ENCODE measurements around the gene MCC. TPM values are rescaled to one million over a fixed set of nuclear protein-coding genes. Genes with fewer than 3 reads are reported as not detected.

MCC gene
- polyA plus RNA-seq, 4 donors = 0.45 to 3.5 (median 1.6) TPM

GRCh38 chr5:113270086-113270485 lies 218.2 kb downstream of the MCC start:
- DNase-seq (no peak), FAIRE-seq (no peak)
- Histone ChIP-seq H3K36me3 (ENCODE audit: control insufficient read depth in 3 of 3, insufficient read depth in 2 of 3, low read depth in 1 of 3, low read length in 3 of 3) (no peaks in the 10 kb centered on the region), H3K27me3 (ENCODE audit: control insufficient read depth in 3 of 3, insufficient read depth in 3 of 3, low read length in 3 of 3) (no peaks in the 10 kb centered on the region), H3K27ac (ENCODE audit: low read depth in 1 of 3, low read length in 2 of 3) (no peak overlapping the region), H3K9me3 (ENCODE audit: control insufficient read depth in 2 of 2, insufficient read depth in 1 of 2, low read depth in 1 of 2, low read length in 1 of 2) (no peaks in the 10 kb centered on the region), H3K4me1 (ENCODE audit: control insufficient read depth in 3 of 3, insufficient read depth in 2 of 3, low read depth in 1 of 3, low read length in 2 of 3) (no peaks in the 10 kb centered on the region), H3K4me3 (ENCODE audit: low read depth in 1 of 3, low read length in 3 of 3) (no peak overlapping the region)
- 88 to 92% (median 89%) methylated on average over 5 of the region's 5 CpGs for WGBS, 3 donors

DNA sequence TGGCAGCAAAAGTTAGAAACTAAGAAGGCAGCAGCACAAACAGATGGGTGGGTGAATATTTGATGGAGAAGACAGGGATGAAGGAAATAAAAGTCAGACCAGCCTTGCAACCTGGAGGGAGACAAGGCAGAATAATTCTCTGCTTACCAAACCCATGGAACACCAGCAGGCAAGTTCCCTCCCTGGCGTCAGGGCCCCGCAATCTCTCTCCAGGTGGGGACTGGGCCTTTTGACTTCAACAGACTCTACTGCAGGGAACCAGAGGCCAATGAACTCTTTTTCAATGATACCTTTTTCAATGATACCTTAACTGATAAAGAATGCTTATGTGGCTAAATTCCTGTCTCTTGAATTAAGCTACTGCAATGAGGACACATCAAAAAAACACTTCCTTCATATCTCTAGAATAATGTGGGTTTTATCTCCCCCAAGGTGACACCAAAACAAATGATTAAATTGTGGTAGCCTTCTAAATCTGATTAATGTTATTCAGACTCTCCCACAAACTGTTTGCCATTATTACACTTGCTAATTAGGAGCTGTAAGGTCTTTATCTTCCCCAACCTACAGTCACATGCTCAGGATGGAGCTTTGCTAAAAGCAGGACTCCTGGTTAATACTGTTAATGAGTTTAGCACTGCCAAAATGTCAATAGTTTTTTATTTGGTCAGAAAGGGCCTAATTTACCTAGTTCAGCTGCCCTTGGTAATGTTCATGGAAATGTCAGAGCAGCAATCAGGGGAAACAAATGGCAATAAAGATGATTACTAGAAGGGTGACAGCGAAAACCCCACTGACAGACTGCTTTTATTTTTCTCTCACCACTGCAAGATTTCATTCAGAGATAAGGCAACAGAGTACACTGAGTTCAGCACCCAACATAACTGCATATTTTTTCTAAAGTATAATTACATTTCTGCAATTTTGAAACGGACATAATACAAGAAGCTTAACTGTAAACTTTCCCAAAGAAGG lies 218.9 kb downstream of the MCC start:
- no peak overlapping the region for H3K4me3 ChIP-seq (ENCODE audit: low read depth in 1 of 3, low read length in 3 of 3)
- 67 to 73% (median 69%) methylated on average over 4 of the region's 4 CpGs for WGBS, 3 donors
- H3K9me3 ChIP-seq (ENCODE audit: control insufficient read depth in 2 of 2, insufficient read depth in 1 of 2, low read depth in 1 of 2, low read length in 1 of 2) = no peaks in the 10 kb centered on the region
- H3K27ac ChIP-seq (ENCODE audit: low read depth in 1 of 3, low read length in 2 of 3) = no peak overlapping the region
- H3K4me1 ChIP-seq (ENCODE audit: control insufficient read depth in 3 of 3, insufficient read depth in 2 of 3, low read depth in 1 of 3, low read length in 2 of 3) = no peaks in the 10 kb centered on the region
- H3K36me3 ChIP-seq (ENCODE audit: control insufficient read depth in 3 of 3, insufficient read depth in 2 of 3, low read depth in 1 of 3, low read length in 3 of 3) = no peaks in the 10 kb centered on the region
- DNase-seq (no peak), FAIRE-seq (no peak)
- no peaks in the 10 kb centered on the region for H3K27me3 ChIP-seq (ENCODE audit: control insufficient read depth in 3 of 3, insufficient read depth in 3 of 3, low read length in 3 of 3)

DNA sequence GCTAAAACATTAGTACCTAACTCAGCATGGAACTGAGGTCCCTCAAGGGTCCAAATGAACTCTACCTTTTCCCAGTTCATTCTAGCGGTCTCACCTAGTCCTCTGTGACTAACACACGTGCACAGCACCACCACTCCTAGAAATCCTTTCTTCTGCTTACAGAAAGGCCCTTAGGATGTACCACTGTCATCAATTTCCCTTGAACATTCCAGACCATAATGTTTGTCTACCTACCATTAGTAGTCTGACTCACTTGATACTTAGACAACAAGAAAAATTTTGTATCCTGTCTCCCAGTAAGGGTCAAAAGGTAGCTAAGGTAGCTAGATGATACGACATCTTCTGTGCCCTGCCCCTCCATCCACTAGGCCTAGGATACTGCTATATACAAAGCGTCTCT lies 220.0 kb downstream of the MCC start:
- H3K4me3 ChIP-seq (ENCODE audit: low read depth in 1 of 3, low read length in 3 of 3) = no peak overlapping the region
- DNase-seq = no peak
- WGBS, 3 donors = 75 to 92% (median 83%) methylated on average over 4 of the region's 4 CpGs
- H3K27ac ChIP-seq (ENCODE audit: low read depth in 1 of 3, low read length in 2 of 3) = no peak overlapping the region
- FAIRE-seq = no peak
- no peaks in the 10 kb centered on the region for H3K27me3 ChIP-seq (ENCODE audit: control insufficient read depth in 3 of 3, insufficient read depth in 3 of 3, low read length in 3 of 3)
- H3K36me3 ChIP-seq (ENCODE audit: control insufficient read depth in 3 of 3, insufficient read depth in 2 of 3, low read depth in 1 of 3, low read length in 3 of 3) = no peaks in the 10 kb centered on the region
- no peaks in the 10 kb centered on the region for H3K9me3 ChIP-seq (ENCODE audit: control insufficient read depth in 2 of 2, insufficient read depth in 1 of 2, low read depth in 1 of 2, low read length in 1 of 2)
- no peaks in the 10 kb centered on the region for H3K4me1 ChIP-seq (ENCODE audit: control insufficient read depth in 3 of 3, insufficient read depth in 2 of 3, low read depth in 1 of 3, low read length in 2 of 3)

GRCh38 chr5:113267361-113267900 lies 220.8 kb downstream of the MCC start:
- H3K27ac ChIP-seq (ENCODE audit: low read depth in 1 of 3, low read length in 2 of 3) = no peak overlapping the region
- FAIRE-seq = no peak
- no peaks in the 10 kb centered on the region for H3K9me3 ChIP-seq (ENCODE audit: control insufficient read depth in 2 of 2, insufficient read depth in 1 of 2, low read depth in 1 of 2, low read length in 1 of 2)
- no peaks in the 10 kb centered on the region for H3K4me1 ChIP-seq (ENCODE audit: control insufficient read depth in 3 of 3, insufficient read depth in 2 of 3, low read depth in 1 of 3, low read length in 2 of 3)
- 74 to 85% (median 78%) methylated on average over 6 of the region's 6 CpGs for WGBS, 3 donors
- H3K36me3 ChIP-seq (ENCODE audit: control insufficient read depth in 3 of 3, insufficient read depth in 2 of 3, low read depth in 1 of 3, low read length in 3 of 3) = no peaks in the 10 kb centered on the region
- DNase-seq = no peak
- no peak overlapping the region for H3K4me3 ChIP-seq (ENCODE audit: low read depth in 1 of 3, low read length in 3 of 3)
- H3K27me3 ChIP-seq (ENCODE audit: control insufficient read depth in 3 of 3, insufficient read depth in 3 of 3, low read length in 3 of 3) = no peaks in the 10 kb centered on the region

DNA sequence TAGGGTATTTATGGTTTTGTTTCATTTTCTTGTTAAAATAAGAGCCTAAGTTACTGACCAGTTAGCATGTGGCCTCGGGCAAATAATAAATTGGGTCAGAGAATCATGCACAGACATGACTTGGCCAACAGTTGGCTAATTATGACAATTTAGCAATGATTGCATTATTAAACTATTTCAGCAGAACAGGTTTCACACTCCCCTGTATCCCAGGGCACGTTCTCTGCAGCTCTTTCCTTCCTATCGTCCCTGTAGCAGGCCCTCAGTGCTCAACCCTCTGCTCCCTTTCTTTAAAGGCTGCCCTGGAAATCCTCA lies 221.4 kb downstream of the MCC start:
- no peak for DNase-seq
- H3K27ac ChIP-seq (ENCODE audit: low read depth in 1 of 3, low read length in 2 of 3) = no peak overlapping the region
- no peak overlapping the region for H3K4me3 ChIP-seq (ENCODE audit: low read depth in 1 of 3, low read length in 3 of 3)
- FAIRE-seq = no peak
- no peaks in the 10 kb centered on the region for H3K4me1 ChIP-seq (ENCODE audit: control insufficient read depth in 3 of 3, insufficient read depth in 2 of 3, low read depth in 1 of 3, low read length in 2 of 3)
- H3K9me3 ChIP-seq (ENCODE audit: control insufficient read depth in 2 of 2, insufficient read depth in 1 of 2, low read depth in 1 of 2, low read length in 1 of 2) = no peaks in the 10 kb centered on the region
- WGBS, 3 donors = 50 to 73% (median 66%) methylated on average over 3 of the region's 3 CpGs
- H3K36me3 ChIP-seq (ENCODE audit: control insufficient read depth in 3 of 3, insufficient read depth in 2 of 3, low read depth in 1 of 3, low read length in 3 of 3) = no peaks in the 10 kb centered on the region
- H3K27me3 ChIP-seq (ENCODE audit: control insufficient read depth in 3 of 3, insufficient read depth in 3 of 3, low read length in 3 of 3) = no peaks in the 10 kb centered on the region

GRCh38 chr5:113266227-113266912 lies 221.9 kb downstream of the MCC start:
- Histone ChIP-seq H3K9me3 (ENCODE audit: control insufficient read depth in 2 of 2, insufficient read depth in 1 of 2, low read depth in 1 of 2, low read length in 1 of 2) (no peaks in the 10 kb centered on the region), H3K4me3 (ENCODE audit: low read depth in 1 of 3, low read length in 3 of 3) (no peak overlapping the region), H3K4me1 (ENCODE audit: control insufficient read depth in 3 of 3, insufficient read depth in 2 of 3, low read depth in 1 of 3, low read length in 2 of 3) (no peaks in the 10 kb centered on the region), H3K27me3 (ENCODE audit: control insufficient read depth in 3 of 3, insufficient read depth in 3 of 3, low read length in 3 of 3) (no peaks in the 10 kb centered on the region), H3K27ac (ENCODE audit: low read depth in 1 of 3, low read length in 2 of 3) (no peak overlapping the region), H3K36me3 (ENCODE audit: control insufficient read depth in 3 of 3, insufficient read depth in 2 of 3, low read depth in 1 of 3, low read length in 3 of 3) (no peaks in the 10 kb centered on the region)
- FAIRE-seq (no peak), DNase-seq (no peak)
- 71 to 80% (median 75%) methylated on average over 4 of the region's 4 CpGs for WGBS, 3 donors

DNA sequence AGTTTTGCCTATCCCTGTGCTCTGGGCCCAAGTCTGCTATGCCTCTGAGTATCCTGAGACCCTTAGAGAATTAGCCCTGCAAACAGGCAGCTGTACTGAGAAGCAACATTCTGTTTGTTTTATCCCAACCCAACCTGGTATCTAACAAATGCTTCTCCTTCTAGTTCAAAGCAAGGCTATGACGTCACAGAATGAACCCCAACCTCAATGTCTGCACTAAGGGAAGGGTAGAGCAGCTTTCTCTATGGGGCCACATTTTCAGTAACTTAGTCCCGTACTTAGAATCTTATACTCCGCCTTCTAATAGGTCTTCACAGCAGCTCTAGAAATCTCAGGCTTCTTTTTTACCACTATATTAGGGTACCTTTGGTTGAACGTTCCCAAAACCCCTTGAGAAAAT lies 223.1 kb downstream of the MCC start:
- Histone ChIP-seq H3K27ac (ENCODE audit: low read depth in 1 of 3, low read length in 2 of 3) (no peak overlapping the region), H3K4me1 (ENCODE audit: control insufficient read depth in 3 of 3, insufficient read depth in 2 of 3, low read depth in 1 of 3, low read length in 2 of 3) (no peaks in the 10 kb centered on the region), H3K27me3 (ENCODE audit: control insufficient read depth in 3 of 3, insufficient read depth in 3 of 3, low read length in 3 of 3) (no peaks in the 10 kb centered on the region), H3K4me3 (ENCODE audit: low read depth in 1 of 3, low read length in 3 of 3) (no peak overlapping the region), H3K36me3 (ENCODE audit: control insufficient read depth in 3 of 3, insufficient read depth in 2 of 3, low read depth in 1 of 3, low read length in 3 of 3) (no peaks in the 10 kb centered on the region), H3K9me3 (ENCODE audit: control insufficient read depth in 2 of 2, insufficient read depth in 1 of 2, low read depth in 1 of 2, low read length in 1 of 2) (no peaks in the 10 kb centered on the region)
- 76 to 90% (median 77%) methylated on average over 4 of the region's 4 CpGs for WGBS, 3 donors
- no peak for FAIRE-seq
- DNase-seq = no peak

DNA sequence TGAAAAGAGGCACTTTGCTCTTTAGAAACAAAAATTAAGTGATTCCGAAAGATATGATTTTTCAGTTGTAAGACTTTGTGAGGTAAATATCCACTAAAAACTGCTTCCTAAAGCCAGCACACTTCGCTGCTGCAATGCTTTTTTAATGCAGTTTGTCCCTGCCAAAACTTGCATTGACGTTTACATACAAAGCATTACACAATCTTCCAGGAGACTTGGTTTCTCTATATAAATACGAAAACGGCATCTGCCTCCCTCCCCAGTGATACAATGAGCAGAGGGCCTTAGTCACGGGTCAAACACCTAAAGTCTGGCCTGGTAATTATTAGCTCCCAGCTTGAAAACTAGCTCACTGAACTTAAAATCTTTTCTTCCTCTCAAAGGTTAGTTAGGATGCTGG lies 224.2 kb downstream of the MCC start:
- 54 to 61% (median 60%) methylated on average over 6 of the region's 6 CpGs for WGBS, 3 donors
- Histone ChIP-seq H3K4me1 (ENCODE audit: control insufficient read depth in 3 of 3, insufficient read depth in 2 of 3, low read depth in 1 of 3, low read length in 2 of 3) (no peaks in the 10 kb centered on the region), H3K9me3 (ENCODE audit: control insufficient read depth in 2 of 2, insufficient read depth in 1 of 2, low read depth in 1 of 2, low read length in 1 of 2) (no peaks in the 10 kb centered on the region), H3K36me3 (ENCODE audit: control insufficient read depth in 3 of 3, insufficient read depth in 2 of 3, low read depth in 1 of 3, low read length in 3 of 3) (no peaks in the 10 kb centered on the region), H3K27me3 (ENCODE audit: control insufficient read depth in 3 of 3, insufficient read depth in 3 of 3, low read length in 3 of 3) (no peaks in the 10 kb centered on the region), H3K4me3 (ENCODE audit: low read depth in 1 of 3, low read length in 3 of 3) (no peak overlapping the region), H3K27ac (ENCODE audit: low read depth in 1 of 3, low read length in 2 of 3) (peak overlapping the region in 1 of 3 donors; percentile 9)
- no peak for DNase-seq
- no peak for FAIRE-seq

All from small intestine (tissue), 7 donors.